ENCODE data around the gene VAPB. TPM values are rescaled to one million over a fixed set of nuclear protein-coding genes. Genes with fewer than 3 reads are reported as not detected.

Gene VAPB
- total RNA-seq, 1 experiment from 2014 or later = 51.1 TPM

GRCh38 chr20:58441723-58442122 is 52.7 kb downstream of the VAPB start:
- H3K79me2 ChIP-seq (ENCODE audit: insufficient read depth, low read length) = peaks cover 64% of the 10 kb centered on the region
- DNase-seq (ENCODE audit: low read depth, low spot score) (no peak), ATAC-seq (no peak)
- BruUV-seq (replicated peaks) = no TSS peak
- POLR2A ChIA-PET = no interaction called here
- H3K4me3 ChIP-seq (replicated peaks in 1 of 2; ENCODE audit: low read depth in 1 of 2, low read length in 2 of 2) = no peak overlapping the region
- H3K9me2 ChIP-seq (ENCODE audit: insufficient read depth) = no peaks in the 10 kb centered on the region
- no peak overlapping the region for H2AFZ ChIP-seq (ENCODE audit: low read depth, low read length, poor library complexity, severe bottlenecking)
- no peak overlapping the region for H3K27ac ChIP-seq (ENCODE audit: low read depth, low read length)
- intact Hi-C loops (cut with micrococcal nuclease) = no loop called here
- no peak overlapping the region for H3K9ac ChIP-seq (ENCODE audit: low read length)
- no peaks in the 10 kb centered on the region for H3K27me3 ChIP-seq (ENCODE audit: insufficient read depth, low read length)
- peaks cover 10 to 11% of the 10 kb centered on the region in 2 experiments; a peak in 3 of 4 replicates for H3K36me3 ChIP-seq (ENCODE audit: control insufficient read depth in 1 of 2, insufficient read depth in 2 of 2, low read length in 2 of 2)
- no peak overlapping the region for H3K4me2 ChIP-seq (ENCODE audit: low read length)
- no peaks in the 10 kb centered on the region for H3K9me3 ChIP-seq (ENCODE audit: control insufficient read depth in 1 of 2, insufficient read depth in 1 of 2, low read depth in 1 of 2, low read length in 2 of 2)
- no peaks in the 10 kb centered on the region; the same call in 1 of the 2 replicates for H4K20me1 ChIP-seq (ENCODE audit: insufficient read depth)
- no peaks in the 10 kb centered on the region for H3K4me1 ChIP-seq (ENCODE audit: control insufficient read depth in 1 of 2, insufficient read depth in 2 of 2, low read length in 2 of 2)
- TF ChIP-seq TCF7L2 (IDR thresholded peaks at IDR 0.05; ENCODE audit: borderline replicate concordance, extremely low read depth, insufficient read depth, insufficient read length) (no peak), ZNF274 (IDR thresholded peaks at IDR 0.05; ENCODE audit: low read depth, low read length) (no peak), EGR1 (IDR thresholded peaks at IDR 0.05; ENCODE audit: low read depth) (no peak), POLR2AphosphoS5 (IDR thresholded peaks at IDR 0.05; ENCODE audit: low read depth, low read length) (no peak), POLR2A (IDR thresholded peaks at IDR 0.05; ENCODE audit: borderline replicate concordance, extremely low read depth, insufficient read depth, insufficient read length) (no peak)
- TF ChIP-seq, protein P1, sequence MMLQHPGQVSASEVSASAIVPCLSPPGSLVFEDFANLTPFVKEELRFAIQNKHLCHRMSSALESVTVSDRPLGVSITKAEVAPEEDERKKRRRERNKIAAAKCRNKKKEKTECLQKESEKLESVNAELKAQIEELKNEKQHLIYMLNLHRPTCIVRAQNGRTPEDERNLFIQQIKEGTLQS (IDR thresholded peaks at IDR 0.05) = no peak
- CTCF ChIA-PET = no interaction called here
- RAD21 ChIA-PET (ENCODE audit: low non-redundant PET in 1 of 2, low total read pairs in 2 of 2, uncharacterized antibody in 2 of 2, unreplicated experiment in 2 of 2) = no interaction called here

GRCh38 chr20:58444746-58445255 is 55.8 kb downstream of the VAPB start:
- no peak for ATAC-seq
- H3K79me2 ChIP-seq (ENCODE audit: insufficient read depth, low read length) = peaks cover 34% of the 10 kb centered on the region
- no peaks in the 10 kb centered on the region for H3K27me3 ChIP-seq (ENCODE audit: insufficient read depth, low read length)
- ChIA-PET RAD21 (ENCODE audit: low non-redundant PET in 1 of 2, low total read pairs in 2 of 2, uncharacterized antibody in 2 of 2, unreplicated experiment in 2 of 2) (no interaction called here), CTCF (no interaction called here), POLR2A (no interaction called here)
- DNase-seq (ENCODE audit: low read depth, low spot score) = no peak
- no peak overlapping the region for H3K4me3 ChIP-seq (replicated peaks in 1 of 2; ENCODE audit: low read depth in 1 of 2, low read length in 2 of 2)
- H3K36me3 ChIP-seq (ENCODE audit: control insufficient read depth in 1 of 2, insufficient read depth in 2 of 2, low read length in 2 of 2) = peaks cover 11 to 13% of the 10 kb centered on the region in 2 experiments; a peak in 3 of 4 replicates
- H4K20me1 ChIP-seq (ENCODE audit: insufficient read depth) = no peaks in the 10 kb centered on the region; the same call in 1 of the 2 replicates
- H3K9me3 ChIP-seq (ENCODE audit: control insufficient read depth in 1 of 2, insufficient read depth in 1 of 2, low read depth in 1 of 2, low read length in 2 of 2) = no peaks in the 10 kb centered on the region
- H3K9ac ChIP-seq (ENCODE audit: low read length) = no peak overlapping the region
- H3K4me2 ChIP-seq (ENCODE audit: low read length) = no peak overlapping the region
- BruUV-seq (replicated peaks) = no TSS peak
- no peak overlapping the region for H3K27ac ChIP-seq (ENCODE audit: low read depth, low read length)
- intact Hi-C loops (cut with micrococcal nuclease) = no loop called here
- no peak for TF ChIP-seq CEBPB (IDR thresholded peaks at IDR 0.05; ENCODE audit: low read depth)
- no peaks in the 10 kb centered on the region for H3K4me1 ChIP-seq (ENCODE audit: control insufficient read depth in 1 of 2, insufficient read depth in 2 of 2, low read length in 2 of 2)
- no peaks in the 10 kb centered on the region for H3K9me2 ChIP-seq (ENCODE audit: insufficient read depth)
- H2AFZ ChIP-seq (ENCODE audit: low read depth, low read length, poor library complexity, severe bottlenecking) = no peak overlapping the region
